Chondrocyte (in vitro differentiated cells): Measurements from ENCODE around the gene PPP2CA. TPM values are rescaled to one million over a fixed set of nuclear protein-coding genes. Genes with fewer than 3 reads are reported as not detected.

ENCODE experiments used
- DNase-seq: peaks from one replicate; pipeline ENCODE4 v3.0.0; 2021; ENCODE audit warnings: mixed read lengths, low spot score
- H3K27ac Mint-ChIP-seq: one replicate; pipeline ENCODE4 v1.8.0; 2021; ENCODE audit warnings: mild to moderate bottlenecking, moderate library complexity, mixed read lengths; ENCODE audit not compliant: unreplicated experiment
- H3K27me3 Mint-ChIP-seq: 2 replicates; pipeline ENCODE4 v1.8.0; 2021; ENCODE audit warnings: low read depth, mixed read lengths
- H3K36me3 Mint-ChIP-seq: 2 replicates; pipeline ENCODE4 v1.8.0; 2021; ENCODE audit warnings: low read depth, mixed read lengths
- H3K4me1 Mint-ChIP-seq: 2 replicates; pipeline ENCODE4 v1.8.0; 2021; ENCODE audit warnings: low read depth, mild to moderate bottlenecking, mixed read lengths
- H3K4me3 Mint-ChIP-seq: one replicate; pipeline ENCODE4 v1.8.0; 2021; ENCODE audit warnings: mild to moderate bottlenecking, moderate library complexity, mixed read lengths; ENCODE audit not compliant: unreplicated experiment
- H3K9me3 Mint-ChIP-seq: 2 replicates; pipeline ENCODE4 v1.8.0; 2021; ENCODE audit warnings: low read depth, mixed read lengths
- CTCF ChIP-seq: fragments of 200-600 bp; sonication (generic); IDR thresholded peaks from 2 replicates; pipeline ENCODE4 v1.5.0; 2021; ENCODE audit warnings: antibody characterized with exemption, mild to moderate bottlenecking, moderate library complexity
- total RNA-seq: library from RNA; stranded (reverse); gene quantifications from 3 replicates; pipeline ENCODE4 v1.2.1, GENCODE V29; 2021

The PPP2CA gene
- total RNA-seq, 1 donor from 2014 or later, result 109 TPM

- no peaks in the 10 kb centered on the region for H3K9me3 Mint-ChIP-seq
- TF ChIP-seq CTCF, result no peak
- peaks cover 4% of the 10 kb centered on the region for H3K36me3 Mint-ChIP-seq
- no peaks in the 10 kb centered on the region for H3K27me3 Mint-ChIP-seq
- no peak for DNase-seq
- peak within 1 kb of the TSS; percentile 97 for H3K27ac Mint-ChIP-seq
- H3K4me3 Mint-ChIP-seq, result peak within 1 kb of the TSS; percentile 91
- peaks cover 32% of the 10 kb centered on the region for H3K4me1 Mint-ChIP-seq
Measured at GRCh38 chr5:134176511-134177368, 49.1 kb downstream of the PPP2CA start, which contains the start of gene SKP1. Gene SKP1, minus strand, starts transcription at chr5:134176950. Its CDS starts 2,928 bp downstream, at chr5:134174022.

- Mint-ChIP-seq H3K4me1 (peaks cover 32% of the 10 kb centered on the region), H3K4me3 (peak overlapping the region; percentile 91), H3K9me3 (no peaks in the 10 kb centered on the region), H3K27ac (peak overlapping the region; percentile 97), H3K36me3 (peaks cover 10% of the 10 kb centered on the region), H3K27me3 (no peaks in the 10 kb centered on the region)
- no peak for DNase-seq
- no peak for TF ChIP-seq CTCF
Measured at GRCh38 chr5:134175921-134176510, 49.9 kb downstream of the PPP2CA start.

GRCh38 chr5:134174841-134175839, 50.7 kb downstream of the PPP2CA start:
- no peak for TF ChIP-seq CTCF
- H3K9me3 Mint-ChIP-seq, result no peaks in the 10 kb centered on the region
- no peak for DNase-seq
- peaks cover 32% of the 10 kb centered on the region for H3K4me1 Mint-ChIP-seq
- peak overlapping the region; percentile 91 for H3K4me3 Mint-ChIP-seq
- H3K36me3 Mint-ChIP-seq, result peaks cover 10% of the 10 kb centered on the region
- peak overlapping the region; percentile 97 for H3K27ac Mint-ChIP-seq
- no peaks in the 10 kb centered on the region for H3K27me3 Mint-ChIP-seq

GRCh38 chr5:134171972-134172371, 53.9 kb downstream of the PPP2CA start:
- no peaks in the 10 kb centered on the region for H3K27me3 Mint-ChIP-seq
- no peak for DNase-seq
- no peak for TF ChIP-seq CTCF
- H3K4me3 Mint-ChIP-seq, result no peak overlapping the region
- H3K36me3 Mint-ChIP-seq, result peaks cover 20% of the 10 kb centered on the region
- no peak overlapping the region for H3K27ac Mint-ChIP-seq
- H3K4me1 Mint-ChIP-seq, result peaks cover 29% of the 10 kb centered on the region
- H3K9me3 Mint-ChIP-seq, result no peaks in the 10 kb centered on the region
